ENCODE results near the gene TSC22D3. TPM values are rescaled to one million over a fixed set of nuclear protein-coding genes. Genes with fewer than 3 reads are reported as not detected.

Gene TSC22D3
- total and polyA plus RNA-seq, 12 donors = 26.3 to 153 (median 36.9) TPM

DNA sequence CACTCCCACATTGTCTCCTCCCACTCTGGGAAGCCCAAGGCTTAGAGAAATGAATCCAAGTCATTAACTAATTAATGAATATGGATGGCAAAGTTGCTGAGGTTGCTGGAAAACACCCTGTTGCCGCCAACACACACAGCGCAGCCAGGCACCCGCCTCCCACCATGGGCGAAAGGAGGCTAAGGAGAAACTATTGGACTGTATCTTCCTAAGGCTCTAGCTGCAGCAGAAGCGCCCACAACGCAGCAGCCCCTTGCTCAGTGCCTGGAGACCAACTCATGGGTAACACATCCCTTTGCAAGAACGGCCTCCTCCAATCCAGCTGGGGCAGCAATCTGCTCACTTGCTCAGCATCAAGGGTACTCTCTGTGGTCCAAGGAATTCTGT lies 34.2 kb downstream of the TSC22D3 start:
- Histone ChIP-seq H3K27ac (peak overlapping the region; percentile 53 to 93 (median 86)), H3K27me3 (peaks cover 0 to 19% (median 0%) of the 10 kb centered on the region in 7 donors), H3K36me3 (no peaks in the 10 kb centered on the region), H3K9me3 (no peaks in the 10 kb centered on the region), H3K4me3 (peak overlapping the region in 3 of 10 donors; percentile 5 to 26 (median 20)), H3K4me1 (peaks cover 16 to 88% (median 52%) of the 10 kb centered on the region in 9 donors)
- intact Hi-C loops (cut with DNase I) = no loop called here
- ATAC-seq = peak in 4 of 8 donors; percentile 6 to 20 (median 12)
- TF ChIP-seq, protein P1, sequence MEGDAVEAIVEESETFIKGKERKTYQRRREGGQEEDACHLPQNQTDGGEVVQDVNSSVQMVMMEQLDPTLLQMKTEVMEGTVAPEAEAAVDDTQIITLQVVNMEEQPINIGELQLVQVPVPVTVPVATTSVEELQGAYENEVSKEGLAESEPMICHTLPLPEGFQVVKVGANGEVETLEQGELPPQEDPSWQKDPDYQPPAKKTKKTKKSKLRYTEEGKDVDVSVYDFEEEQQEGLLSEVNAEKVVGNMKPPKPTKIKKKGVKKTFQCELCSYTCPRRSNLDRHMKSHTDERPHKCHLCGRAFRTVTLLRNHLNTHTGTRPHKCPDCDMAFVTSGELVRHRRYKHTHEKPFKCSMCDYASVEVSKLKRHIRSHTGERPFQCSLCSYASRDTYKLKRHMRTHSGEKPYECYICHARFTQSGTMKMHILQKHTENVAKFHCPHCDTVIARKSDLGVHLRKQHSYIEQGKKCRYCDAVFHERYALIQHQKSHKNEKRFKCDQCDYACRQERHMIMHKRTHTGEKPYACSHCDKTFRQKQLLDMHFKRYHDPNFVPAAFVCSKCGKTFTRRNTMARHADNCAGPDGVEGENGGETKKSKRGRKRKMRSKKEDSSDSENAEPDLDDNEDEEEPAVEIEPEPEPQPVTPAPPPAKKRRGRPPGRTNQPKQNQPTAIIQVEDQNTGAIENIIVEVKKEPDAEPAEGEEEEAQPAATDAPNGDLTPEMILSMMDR (IDR thresholded peaks at IDR 0.05) = no peak
- WGBS, 2 donors = 43 to 50% methylated on average over 7 of the region's 7 CpGs
- no peak for DNase-seq

DNA sequence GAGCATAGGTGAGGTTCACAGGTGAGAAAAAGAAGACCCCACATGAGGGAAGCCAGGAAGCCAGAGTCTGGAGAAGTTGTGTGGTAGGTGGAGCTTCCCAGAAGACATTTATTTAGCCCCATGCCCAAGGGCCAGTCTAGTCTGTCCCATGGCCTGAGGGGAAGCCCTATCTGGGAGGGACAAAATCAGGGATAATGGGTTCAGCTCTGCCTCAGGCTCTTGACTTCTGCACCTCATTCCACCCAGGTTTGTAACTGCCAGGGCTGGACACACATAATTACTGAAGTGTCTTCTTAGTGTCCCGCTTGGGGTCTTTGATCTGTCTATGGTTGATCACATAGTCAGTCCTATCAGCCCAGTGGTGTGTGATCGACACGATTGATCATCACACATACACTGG lies 36.0 kb downstream of the TSC22D3 start:
- H3K27ac ChIP-seq = peak overlapping the region in 3 of 10 donors; percentile 68 to 79 (median 74)
- DNase-seq (no peak), ATAC-seq (no peak)
- TF ChIP-seq, protein P1 (IDR thresholded peaks at IDR 0.05) = no peak
- peaks cover 0 to 19% (median 0%) of the 10 kb centered on the region in 7 donors for H3K27me3 ChIP-seq
- H3K36me3 ChIP-seq = no peaks in the 10 kb centered on the region
- H3K4me3 ChIP-seq = no peak overlapping the region
- peaks cover 16 to 93% (median 50%) of the 10 kb centered on the region in 9 donors for H3K4me1 ChIP-seq
- no peaks in the 10 kb centered on the region for H3K9me3 ChIP-seq
- intact Hi-C loops (cut with DNase I) = loop anchor here in 1 of 10 donors (5.0 kb wide), 1 partner anchor 33 kb away; no protein-coding TSS in a partner anchor
- WGBS, 2 donors = 95 to 100% methylated on average over 3 of the region's 3 CpGs

DNA sequence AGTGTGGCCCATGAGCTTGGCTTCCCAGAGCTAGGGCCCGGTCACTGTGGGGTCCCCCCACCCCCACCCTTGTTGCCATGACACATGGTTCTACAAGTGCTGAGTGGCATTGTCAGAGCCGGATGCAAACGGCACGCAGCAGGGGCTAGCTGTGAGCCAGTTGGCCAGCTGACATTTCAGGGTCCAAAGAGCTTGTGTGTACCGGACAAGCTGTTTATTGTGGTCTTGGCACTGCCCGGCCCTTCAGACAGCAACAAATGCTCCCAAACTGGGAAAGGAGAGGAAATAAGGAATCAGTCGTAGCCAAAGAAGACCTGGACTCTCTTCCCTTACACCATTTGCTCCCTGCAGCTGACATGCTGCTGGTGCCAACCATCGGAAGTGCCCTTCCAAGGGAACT lies 36.8 kb downstream of the TSC22D3 start:
- TF ChIP-seq, protein P1 (IDR thresholded peaks at IDR 0.05) = no peak
- DNase-seq (no peak), ATAC-seq (no peak)
- Histone ChIP-seq H3K4me3 (no peak overlapping the region), H3K4me1 (peaks cover 16 to 96% (median 52%) of the 10 kb centered on the region in 9 donors), H3K27me3 (peaks cover 0 to 14% (median 0%) of the 10 kb centered on the region in 7 donors), H3K27ac (peak overlapping the region in 9 of 10 donors; percentile 36 to 80 (median 72)), H3K36me3 (no peaks in the 10 kb centered on the region), H3K9me3 (no peaks in the 10 kb centered on the region)
- intact Hi-C loops (cut with DNase I) = loop anchor here in 1 of 10 donors (5.0 kb wide), 1 partner anchor 34 kb away; no protein-coding TSS in a partner anchor
- WGBS, 2 donors = 63 to 66% methylated on average over 8 of the region's 8 CpGs

DNA sequence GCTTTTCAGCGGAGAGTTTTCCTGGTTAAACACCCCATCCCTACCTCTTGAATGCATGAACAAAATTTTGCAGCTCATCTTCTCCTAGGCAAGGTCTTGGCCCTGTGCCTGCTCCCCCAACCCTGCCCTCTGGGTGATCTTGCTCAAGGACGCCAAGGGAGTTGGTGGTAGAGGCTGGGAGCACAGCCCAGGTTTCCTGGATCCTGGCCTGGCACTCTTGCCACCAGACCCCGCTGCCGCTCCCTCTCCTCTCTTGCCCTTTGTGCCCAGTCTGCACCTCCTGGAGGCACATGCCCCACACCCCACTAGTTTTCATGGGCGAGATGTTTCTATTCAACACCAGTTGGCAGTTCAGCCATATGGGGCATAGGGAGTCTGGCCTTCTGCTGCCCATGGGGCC lies 37.3 kb downstream of the TSC22D3 start:
- WGBS, 2 donors = 70 to 81% methylated on average over 5 of the region's 5 CpGs
- H3K4me1 ChIP-seq = peaks cover 15 to 96% (median 50%) of the 10 kb centered on the region in 9 donors
- TF ChIP-seq, protein P1 (IDR thresholded peaks at IDR 0.05) = no peak
- H3K9me3 ChIP-seq = no peaks in the 10 kb centered on the region
- ATAC-seq = peak in 3 of 8 donors; percentile 13 to 33 (median 25)
- no peak overlapping the region for H3K4me3 ChIP-seq
- peak overlapping the region in 9 of 10 donors; percentile 36 to 80 (median 72) for H3K27ac ChIP-seq
- H3K27me3 ChIP-seq = peaks cover 0 to 9% (median 0%) of the 10 kb centered on the region in 7 donors
- intact Hi-C loops (cut with DNase I) = loop anchor here in 1 of 10 donors (5.0 kb wide), 1 partner anchor 34 kb away; no protein-coding TSS in a partner anchor
- DNase-seq = peak in 1 of 2 donors; percentile 35
- no peaks in the 10 kb centered on the region for H3K36me3 ChIP-seq

Data from heart right ventricle (tissue), 16 donors.